HG03442 (cell line): Measurements from ENCODE around the gene FANCE.
A peak's percentile ranks its signal among the peaks of the same experiment; 100 is the strongest.

ENCODE experiments used
- ATAC-seq: cut with Tn5 transposase; IDR thresholded peaks from one replicate; pipeline ENCODE4 v1.9.1; 2021; ENCODE audit warnings: mild to moderate bottlenecking, moderate library complexity; ENCODE audit not compliant: unreplicated experiment

FANCE gene

GRCh38 chr6:35452183-35453090, at the start of gene FANCE:
TSS of gene FANCE (plus strand) at chr6:35452338. CDS start at chr6:35452546, 208 bp downstream.
- ATAC-seq = peak; percentile 90

- no peak for ATAC-seq
These were observed 49.3 kb upstream of the FANCE start for GRCh38 chr6:35402856-35403191.

DNA sequence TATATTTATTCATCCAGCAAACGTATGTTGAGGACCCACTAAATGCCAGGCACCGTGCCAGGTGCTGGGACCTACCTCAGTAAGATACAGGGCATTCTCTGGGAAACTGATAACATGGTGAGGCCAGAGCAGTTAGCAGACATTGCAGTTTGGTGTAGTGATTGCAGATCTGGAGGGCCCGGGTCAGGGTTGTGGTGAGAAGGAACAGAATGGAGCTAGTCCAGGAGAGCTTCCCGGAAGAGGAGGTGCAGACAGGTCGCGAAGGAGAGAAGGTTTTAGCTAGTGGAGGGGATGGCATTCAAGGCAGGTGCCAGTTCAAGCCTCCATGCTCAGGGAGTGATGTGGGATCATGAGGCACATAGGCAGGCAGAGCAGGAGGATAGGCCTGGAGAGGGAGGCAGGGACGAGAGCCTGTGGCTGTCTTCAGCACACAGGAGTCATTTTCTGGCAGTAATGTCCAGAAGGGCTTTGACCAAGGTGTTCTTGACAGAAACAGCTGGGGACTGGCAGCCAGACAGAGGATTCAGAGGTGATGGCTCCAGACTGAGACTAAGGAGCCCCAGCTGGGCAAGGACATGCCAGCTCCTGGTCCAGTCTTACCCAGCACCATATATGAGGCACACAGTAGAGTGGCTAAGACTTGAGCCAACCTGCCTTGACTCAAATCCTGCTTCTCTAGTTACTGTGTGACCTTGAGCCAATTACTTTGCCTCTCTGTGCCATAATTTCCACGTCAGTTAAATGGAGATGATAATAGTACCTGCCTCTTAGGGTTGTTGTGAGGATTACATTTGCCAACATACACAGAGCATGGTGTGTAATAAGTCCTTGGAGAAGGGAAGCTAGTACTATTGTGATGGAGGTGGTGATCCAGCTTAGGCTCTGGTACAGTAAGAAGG, 48.3 kb upstream of the FANCE start:
- no peak for ATAC-seq

DNA sequence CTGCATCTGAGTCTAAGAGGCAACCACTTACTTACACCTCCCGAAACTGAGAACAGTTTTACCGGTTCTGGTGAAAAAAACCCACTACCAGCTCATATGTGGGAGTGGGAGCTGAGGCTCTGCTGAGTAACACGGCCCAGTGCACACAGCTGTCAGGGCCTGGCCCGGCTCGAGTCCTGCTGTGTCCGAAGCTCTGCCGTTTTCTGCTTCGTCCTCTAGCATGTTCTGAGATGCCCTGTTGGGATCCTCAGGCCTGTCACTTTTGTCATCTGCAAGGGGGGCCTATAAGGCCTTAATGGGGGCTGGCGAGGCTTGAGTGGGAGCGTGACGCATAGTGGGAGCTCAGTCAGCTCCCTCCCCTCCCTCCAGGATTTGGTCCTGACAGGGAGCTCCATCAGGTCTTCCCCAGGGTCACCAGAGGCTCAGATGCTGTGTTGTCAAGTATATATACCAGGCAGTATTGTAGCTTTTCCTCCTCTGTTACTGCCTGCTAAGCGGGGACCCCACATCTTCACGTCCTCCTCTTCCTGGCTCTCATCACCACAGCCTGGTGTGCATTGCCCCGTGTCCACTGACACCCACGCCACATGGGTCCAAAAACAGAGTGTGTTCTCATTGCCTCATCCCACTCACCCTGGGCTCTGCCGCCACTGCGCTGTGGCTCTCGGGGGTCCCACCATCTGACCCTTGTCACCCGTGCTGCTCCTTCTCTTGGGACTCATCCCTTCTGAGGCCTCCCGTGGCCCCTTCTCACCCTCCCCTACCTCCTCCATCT, 45.2 kb upstream of the FANCE start:
- no peak for ATAC-seq

GRCh38 chr6:35409245-35409644, 42.9 kb upstream of the FANCE start:
- no peak for ATAC-seq

DNA sequence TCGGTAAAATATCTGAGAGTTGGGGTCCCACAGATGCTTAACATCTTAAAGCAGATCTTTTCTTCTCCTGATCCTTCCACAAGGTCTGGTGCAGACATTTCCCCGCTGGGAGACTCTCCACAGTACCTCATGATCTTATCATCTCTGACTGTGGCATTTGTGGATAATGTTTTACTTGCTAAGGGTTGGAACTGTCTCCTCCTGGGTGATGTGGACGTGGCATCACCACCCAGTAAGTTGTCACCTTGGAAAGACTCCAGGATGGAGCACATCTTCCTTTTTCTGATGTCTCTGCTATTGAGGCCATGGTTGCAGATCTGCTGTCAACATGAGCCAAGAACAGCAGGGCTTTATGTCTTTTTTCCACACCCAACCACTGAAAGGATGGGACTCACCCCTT, 42.0 kb upstream of the FANCE start:
- no peak for ATAC-seq

DNA sequence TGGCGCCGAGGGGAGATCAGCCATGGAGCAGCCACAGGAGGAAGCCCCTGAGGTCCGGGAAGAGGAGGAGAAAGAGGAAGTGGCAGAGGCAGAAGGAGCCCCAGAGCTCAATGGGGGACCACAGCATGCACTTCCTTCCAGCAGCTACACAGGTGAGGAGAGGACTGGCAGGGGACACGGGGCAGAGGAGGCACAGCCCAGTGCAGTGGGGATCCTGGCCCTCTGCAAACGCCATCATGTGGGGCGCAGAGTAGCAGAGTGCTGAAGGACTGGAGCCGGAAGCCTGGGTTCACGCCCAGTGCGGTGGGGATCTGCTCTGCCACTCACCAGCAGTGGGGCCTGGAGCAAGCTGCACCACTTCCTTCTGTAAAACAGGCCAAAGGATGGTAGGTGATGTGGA, 41.1 kb upstream of the FANCE start:
- no peak for ATAC-seq

DNA sequence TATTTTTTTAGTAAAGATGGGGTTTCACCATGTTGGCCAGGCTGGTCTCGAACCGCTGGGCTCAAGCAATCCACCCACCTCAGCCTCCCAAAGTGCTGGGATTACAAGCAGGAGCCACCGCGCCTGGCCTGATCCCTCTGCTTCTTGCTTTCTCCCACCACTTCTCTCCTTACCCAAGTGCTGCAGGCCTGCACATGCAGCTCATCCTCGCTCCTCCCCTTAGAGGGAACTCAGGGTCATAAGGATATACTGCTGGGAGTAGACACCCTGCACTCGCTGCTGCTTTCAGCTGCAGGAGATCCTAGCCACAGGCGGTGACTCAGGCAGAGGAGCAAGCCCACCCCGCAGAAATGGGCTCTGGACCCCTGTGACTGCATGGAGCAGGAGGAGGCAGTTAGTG, 40.0 kb upstream of the FANCE start:
- ATAC-seq = no peak

- no peak for ATAC-seq
These were observed 38.2 kb upstream of the FANCE start for GRCh38 chr6:35413911-35414310.

DNA sequence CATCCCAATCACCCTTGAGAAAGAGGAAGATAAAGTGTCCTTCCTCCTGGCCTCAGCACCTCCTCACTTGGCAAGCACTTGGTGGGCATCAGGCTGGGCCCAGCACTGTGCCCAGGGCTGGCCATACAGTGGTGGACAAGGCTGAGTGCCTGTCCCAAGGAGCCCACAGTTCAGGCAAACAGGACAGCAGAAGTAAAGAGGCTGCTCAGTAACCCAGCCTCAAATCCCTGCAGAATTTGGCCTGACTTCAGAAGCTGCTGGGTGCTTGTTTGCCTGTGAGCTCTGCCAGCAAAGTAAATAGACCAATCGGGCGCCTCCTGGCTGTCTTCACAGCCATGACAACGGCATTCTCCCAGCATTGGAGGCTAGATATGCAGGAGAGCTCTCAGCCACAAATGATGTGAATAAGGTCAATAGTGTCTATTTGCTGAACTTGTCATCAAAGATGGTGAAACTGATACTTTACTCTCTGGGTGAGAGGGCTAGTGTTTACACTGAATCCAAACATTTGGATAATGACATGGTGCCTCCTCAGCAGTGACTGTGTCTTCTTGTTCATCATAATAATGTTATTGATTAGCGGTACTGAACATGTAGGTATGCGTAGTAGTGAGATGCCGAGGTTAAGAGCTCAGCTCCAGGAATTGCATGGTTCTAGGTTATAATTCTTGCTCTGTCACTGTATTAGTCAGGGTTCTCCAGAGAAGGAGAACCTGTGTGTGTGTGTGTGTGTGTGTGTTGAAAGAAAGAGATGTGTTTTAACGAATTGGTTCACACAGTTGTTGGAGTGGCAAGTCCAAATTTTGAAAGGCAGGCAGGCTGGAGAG, 36.9 kb upstream of the FANCE start:
- no peak for ATAC-seq

GRCh38 chr6:35417979-35418661, 34.0 kb upstream of the FANCE start:
- ATAC-seq = no peak

GRCh38 chr6:35419417-35419816, 32.7 kb upstream of the FANCE start:
- no peak for ATAC-seq

DNA sequence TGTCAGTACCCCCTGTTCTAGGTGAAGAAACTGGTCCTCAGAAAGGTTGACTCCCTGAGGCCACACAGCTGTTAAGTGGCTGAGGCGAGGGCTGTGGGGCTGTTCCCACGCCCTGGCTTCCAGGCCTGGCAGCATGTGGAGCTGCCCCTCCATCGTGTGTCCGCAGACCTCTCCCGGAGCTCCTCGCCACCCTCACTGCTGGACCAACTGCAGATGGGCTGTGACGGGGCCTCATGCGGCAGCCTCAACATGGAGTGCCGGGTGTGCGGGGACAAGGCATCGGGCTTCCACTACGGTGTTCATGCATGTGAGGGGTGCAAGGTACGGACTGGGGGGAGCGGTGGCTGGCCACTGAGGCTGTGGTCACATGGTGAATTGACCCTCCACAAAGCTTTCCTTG, 32.2 kb upstream of the FANCE start:
- no peak for ATAC-seq

GRCh38 chr6:35425284-35425683, 26.9 kb upstream of the FANCE start:
- no peak for ATAC-seq

DNA sequence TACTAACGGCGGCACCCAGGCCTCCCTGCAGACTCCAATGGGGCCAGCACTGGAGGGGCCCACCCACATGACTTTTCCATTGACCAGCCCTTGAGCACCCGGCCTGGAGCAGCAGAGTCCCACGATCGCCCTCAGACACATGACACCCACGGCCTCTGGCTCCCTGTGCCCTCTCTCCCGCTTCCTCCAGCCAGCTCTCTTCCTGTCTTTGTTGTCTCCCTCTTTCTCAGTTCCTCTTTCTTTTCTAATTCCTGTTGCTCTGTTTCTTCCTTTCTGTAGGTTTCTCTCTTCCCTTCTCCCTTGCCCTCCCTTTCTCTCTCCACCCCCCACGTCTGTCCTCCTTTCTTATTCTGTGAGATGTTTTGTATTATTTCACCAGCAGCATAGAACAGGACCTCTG, 26.1 kb upstream of the FANCE start:
- no peak for ATAC-seq

GRCh38 chr6:35427435-35427834, 24.7 kb upstream of the FANCE start:
- no peak for ATAC-seq

- no peak for ATAC-seq
These were observed 24.3 kb upstream of the FANCE start for GRCh38 chr6:35427851-35428321.

- no peak for ATAC-seq
These were observed 23.6 kb upstream of the FANCE start for GRCh38 chr6:35428421-35429149.

DNA sequence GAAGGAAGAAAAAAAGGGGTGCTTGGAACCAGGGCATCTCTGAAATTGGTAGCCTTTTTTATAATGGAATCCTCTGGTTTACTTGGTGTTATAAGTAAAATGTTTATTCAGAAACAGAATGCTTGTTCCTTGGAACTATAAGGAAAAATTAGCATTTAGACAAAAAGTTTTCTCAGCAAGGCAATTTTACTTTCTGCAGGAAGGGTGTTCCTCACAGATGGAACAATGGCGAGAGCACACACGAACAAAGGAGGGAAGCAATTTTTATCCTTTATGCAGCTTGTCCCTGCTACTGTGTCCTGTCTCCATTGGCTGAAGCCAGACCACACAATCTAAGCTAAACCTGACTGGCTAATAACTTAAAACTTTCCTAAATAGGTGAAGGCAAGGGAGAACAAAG, 22.7 kb upstream of the FANCE start:
- no peak for ATAC-seq
